Skeletal muscle satellite cell (primary cell): Measurements from ENCODE around the gene C19orf25.
"Not testable (repeated sequence)": the region's sequence is repeated elsewhere in the genome, so short reads cannot be mapped to it uniquely, and the experiment has no call there.

Source experiments
- H3K27me3 ChIP-seq: 2 replicates; pipeline ENCODE4 v1.7.0; 2013; ENCODE audit warnings: low read length; ENCODE audit not compliant: control insufficient read depth, insufficient read depth
- H3K36me3 ChIP-seq: 2 replicates; pipeline ENCODE4 v1.7.0; 2013; ENCODE audit warnings: mild to moderate bottlenecking, control low read depth, low read length; ENCODE audit not compliant: insufficient read depth
- H3K4me1 ChIP-seq: 2 replicates; pipeline ENCODE4 v1.7.0; 2013; ENCODE audit warnings: low read length; ENCODE audit not compliant: control insufficient read depth, insufficient read depth
- H3K4me2 ChIP-seq: 2 replicates; pipeline ENCODE4 v1.7.0; 2013; ENCODE audit warnings: mild to moderate bottlenecking, low read length
- H3K4me3 ChIP-seq: 2 replicates; pipeline ENCODE4 v1.7.0; 2013; ENCODE audit warnings: low read length
- H3K9ac ChIP-seq: 2 replicates; pipeline ENCODE4 v1.7.0; 2013; ENCODE audit warnings: mild to moderate bottlenecking, low read depth, low read length, moderate library complexity
- H3K9me3 ChIP-seq: replicated peaks from 2 replicates; pipeline ENCODE4 v1.7.0; 2013; ENCODE audit warnings: mild to moderate bottlenecking, control low read depth, low read length

C19orf25 gene

DNA sequence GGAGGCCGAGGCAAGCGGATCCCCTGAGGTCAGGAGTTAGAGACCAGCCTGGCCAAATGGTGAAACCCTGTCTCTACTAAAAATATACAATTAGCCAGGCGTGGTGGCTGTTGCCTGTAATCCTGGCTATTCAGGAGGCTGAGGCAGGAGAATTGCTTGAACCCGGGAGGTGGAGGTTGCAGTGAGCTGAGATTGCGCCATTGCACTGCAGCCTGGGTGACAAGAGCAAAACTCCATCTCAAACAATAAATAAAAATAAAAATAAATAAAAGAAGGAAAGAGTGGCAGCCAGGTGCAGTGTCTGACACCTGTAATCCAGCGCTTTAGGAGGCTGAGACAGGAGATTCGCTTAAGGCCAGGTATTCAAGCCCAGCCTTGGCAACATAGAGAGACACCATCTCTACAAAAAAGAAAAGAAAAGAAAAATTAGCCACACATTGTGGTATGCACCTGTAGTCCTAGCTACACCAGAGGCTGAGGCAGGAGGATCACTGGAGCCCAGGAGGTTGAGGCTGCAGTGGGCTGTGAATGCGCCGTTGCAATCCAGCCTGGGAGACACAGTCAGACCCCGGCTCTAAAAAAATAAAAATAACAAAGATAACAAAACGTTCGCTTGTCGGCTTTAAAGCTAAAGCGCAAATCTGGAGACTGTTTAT, 23.5 kb upstream of the C19orf25 start:
- no peak overlapping the region for H3K9ac ChIP-seq
- no peak overlapping the region for H3K4me2 ChIP-seq

GRCh38 chr19:1501200-1501595, 22.2 kb upstream of the C19orf25 start:
- Histone ChIP-seq H3K4me3 (no peak overlapping the region), H3K9ac (no peak overlapping the region), H3K36me3 (no peaks in the 10 kb centered on the region), H3K4me2 (no peak overlapping the region), H3K9me3 (no peaks in the 10 kb centered on the region), H3K4me1 (peaks cover 4% of the 10 kb centered on the region), H3K27me3 (peaks cover 51% of the 10 kb centered on the region)

More for the DNA sequence above, 23.5 kb upstream of the C19orf25 start:
- Histone ChIP-seq H3K4me1 (peaks cover 4% of the 10 kb centered on the region), H3K4me3 (no peak overlapping the region), H3K27me3 (peaks cover 38% of the 10 kb centered on the region), H3K36me3 (no peaks in the 10 kb centered on the region), H3K9me3 (no peaks in the 10 kb centered on the region)

DNA sequence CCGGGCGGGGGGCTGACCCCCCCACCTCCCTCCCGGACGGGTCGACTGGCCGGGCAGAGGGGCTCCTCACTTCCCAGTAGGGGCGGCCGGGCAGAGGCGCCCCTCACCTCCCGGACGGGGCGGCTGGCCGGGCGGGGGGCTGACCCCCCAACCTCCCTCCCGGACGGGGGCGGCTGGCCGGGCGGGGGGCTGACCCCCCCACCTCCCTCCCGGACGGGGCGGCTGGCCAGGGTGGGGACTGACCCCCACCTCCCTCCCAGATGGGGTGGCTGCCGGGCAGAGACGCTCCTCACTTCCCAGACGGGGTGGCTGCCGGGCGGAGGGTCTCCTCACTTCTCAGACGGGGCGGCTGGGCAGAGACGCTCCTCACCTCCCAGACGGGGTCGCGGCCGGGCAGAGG, 20.2 kb upstream of the C19orf25 start:
- not testable (repeated sequence) for H3K4me2 ChIP-seq, H3K4me3 ChIP-seq, H3K36me3 ChIP-seq, H3K9ac ChIP-seq, H3K4me1 ChIP-seq, H3K9me3 ChIP-seq
- peaks cover 43% of the 10 kb centered on the region for H3K27me3 ChIP-seq

DNA sequence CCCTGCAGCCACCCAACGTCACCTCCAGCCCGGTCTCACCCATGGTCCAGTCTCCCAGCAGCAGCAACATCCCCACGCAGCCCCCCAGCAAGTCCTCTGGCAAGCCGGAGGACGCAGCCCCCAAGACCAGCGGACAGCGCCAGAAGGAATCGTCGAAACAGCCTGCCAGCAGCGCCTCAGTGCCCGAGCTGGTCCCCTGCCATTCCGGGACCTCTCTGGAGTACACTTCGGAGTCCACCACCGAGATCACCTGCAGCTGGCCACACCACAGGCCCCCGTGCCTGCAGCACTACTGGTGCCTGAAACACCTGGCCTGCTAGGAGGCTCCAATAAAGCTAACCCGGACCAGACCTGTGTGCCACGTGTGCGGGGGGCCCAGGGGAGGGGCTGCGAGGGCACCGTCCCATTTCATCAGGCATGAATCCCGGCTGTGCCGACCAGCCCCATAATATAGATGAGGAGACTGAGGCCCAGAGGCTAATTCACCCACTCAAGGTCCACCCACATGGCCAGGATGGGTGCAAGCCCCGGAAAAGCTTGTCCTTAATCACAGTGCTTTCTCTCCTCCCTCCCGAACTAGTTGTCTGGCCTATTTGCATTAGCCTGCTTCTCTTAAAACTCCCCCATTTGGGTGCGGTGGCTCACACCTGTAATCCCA, 18.7 kb upstream of the C19orf25 start:
- Histone ChIP-seq H3K4me3 (no peak overlapping the region), H3K4me2 (no peak overlapping the region), H3K36me3 (no peaks in the 10 kb centered on the region), H3K27me3 (peaks cover 32% of the 10 kb centered on the region), H3K9ac (no peak overlapping the region), H3K4me1 (no peaks in the 10 kb centered on the region), H3K9me3 (no peaks in the 10 kb centered on the region)

DNA sequence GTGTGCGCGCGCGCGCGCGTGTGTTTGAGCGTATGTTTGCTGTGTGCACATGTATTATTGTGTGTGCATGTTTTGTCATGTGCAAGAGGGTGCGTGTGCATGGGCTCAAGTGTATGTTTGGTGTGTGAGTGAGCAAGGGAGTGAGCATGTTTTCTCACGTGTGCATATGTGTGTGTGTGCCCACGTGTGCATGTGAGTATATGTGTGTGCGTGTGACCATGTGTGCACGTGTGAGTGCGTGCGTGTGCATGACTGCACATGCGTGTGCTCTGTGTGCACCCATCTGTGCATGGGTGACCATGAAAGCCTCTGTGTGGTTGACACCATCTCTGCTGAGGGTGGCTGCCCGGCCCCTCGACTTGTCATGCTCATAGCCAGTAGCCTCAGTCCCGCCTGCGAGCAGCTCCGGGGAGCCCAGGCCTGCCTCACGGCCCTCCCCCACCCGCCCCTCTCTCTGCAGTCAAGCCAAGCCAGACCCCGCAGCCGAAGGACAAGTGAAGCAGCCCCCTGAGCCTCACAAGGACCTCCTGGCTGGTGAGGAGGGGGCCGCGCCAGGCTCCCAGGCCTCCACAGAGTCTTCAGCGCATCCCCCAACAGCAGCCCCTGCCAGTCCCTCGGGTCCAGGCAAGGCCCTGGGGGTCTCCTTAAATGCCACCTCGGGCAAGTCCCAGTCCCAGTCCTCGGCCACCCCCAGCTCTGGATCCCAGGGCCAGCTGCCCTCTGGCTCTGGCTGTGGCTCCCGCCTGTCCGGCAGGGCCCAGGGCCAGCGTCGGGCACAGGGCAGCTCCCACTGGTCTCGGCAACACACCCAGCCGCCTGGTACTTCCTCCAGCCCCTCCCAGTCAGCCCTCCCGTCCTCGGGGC, 17.9 kb upstream of the C19orf25 start:
- Histone ChIP-seq H3K4me3 (no peak overlapping the region), H3K4me2 (no peak overlapping the region), H3K27me3 (peaks cover 30% of the 10 kb centered on the region), H3K9ac (no peak overlapping the region), H3K9me3 (no peaks in the 10 kb centered on the region), H3K4me1 (no peaks in the 10 kb centered on the region), H3K36me3 (no peaks in the 10 kb centered on the region)

DNA sequence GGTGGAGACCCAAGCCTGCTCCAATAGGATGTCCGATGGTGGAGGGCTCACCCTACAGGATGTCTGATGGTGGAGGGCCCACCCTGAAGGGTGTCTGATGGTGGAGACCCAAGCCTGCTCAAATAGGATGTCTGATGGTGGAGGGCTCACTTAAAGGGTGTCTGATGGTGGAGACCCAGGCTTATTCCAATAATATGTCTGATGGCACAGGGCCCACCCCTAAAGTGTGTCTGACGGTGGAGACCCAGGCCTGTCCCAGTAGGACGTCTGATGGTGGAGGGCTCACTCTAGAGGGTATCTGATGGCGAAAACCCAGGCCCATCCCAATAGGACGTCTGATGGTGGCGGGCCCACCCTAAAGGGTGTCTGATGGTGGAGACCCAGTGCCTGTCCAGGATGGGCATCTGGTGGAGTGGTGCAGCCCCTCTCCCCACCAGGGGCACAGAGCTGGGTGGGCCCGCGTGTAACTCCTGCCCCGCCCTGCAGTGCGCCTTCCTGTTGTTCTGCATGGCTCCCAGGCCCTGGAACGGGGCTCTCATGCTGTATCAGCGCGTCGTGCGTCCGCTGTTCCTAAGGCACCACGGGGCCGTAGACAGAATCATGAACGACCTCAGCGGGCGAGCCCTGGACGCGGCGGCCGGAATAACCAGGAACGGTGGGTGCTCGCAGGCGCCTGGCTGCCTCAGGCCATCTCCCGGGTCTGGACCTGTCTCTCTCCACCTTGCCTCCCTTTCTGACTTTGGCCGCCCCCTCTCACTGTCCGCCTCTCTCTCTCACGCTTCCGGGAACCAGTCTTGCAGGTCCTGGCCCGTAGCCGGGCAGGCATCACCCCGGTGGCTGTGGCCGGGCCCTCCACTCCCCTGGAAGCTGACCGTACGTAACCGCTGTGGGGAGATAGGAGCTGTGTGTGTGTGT, 17.0 kb upstream of the C19orf25 start:
- peaks cover 7% of the 10 kb centered on the region for H3K4me1 ChIP-seq
- no peak overlapping the region for H3K9ac ChIP-seq
- H3K36me3 ChIP-seq: no peaks in the 10 kb centered on the region
- no peak overlapping the region for H3K4me3 ChIP-seq
- H3K27me3 ChIP-seq: peaks cover 35% of the 10 kb centered on the region
- H3K4me2 ChIP-seq: no peak overlapping the region
- H3K9me3 ChIP-seq: no peaks in the 10 kb centered on the region

- no peaks in the 10 kb centered on the region for H3K36me3 ChIP-seq
- no peak overlapping the region for H3K4me3 ChIP-seq
- H3K9me3 ChIP-seq: no peaks in the 10 kb centered on the region
- peaks cover 34% of the 10 kb centered on the region for H3K27me3 ChIP-seq
- H3K4me2 ChIP-seq: no peak overlapping the region
- H3K4me1 ChIP-seq: peaks cover 8% of the 10 kb centered on the region
- no peak overlapping the region for H3K9ac ChIP-seq
Measured at GRCh38 chr19:1495051-1495798, 16.2 kb upstream of the C19orf25 start.

GRCh38 chr19:1494115-1494815, 15.2 kb upstream of the C19orf25 start:
- H3K4me2 ChIP-seq: no peak overlapping the region
- H3K36me3 ChIP-seq: no peaks in the 10 kb centered on the region
- no peaks in the 10 kb centered on the region for H3K9me3 ChIP-seq
- peaks cover 34% of the 10 kb centered on the region for H3K27me3 ChIP-seq
- no peak overlapping the region for H3K9ac ChIP-seq
- peaks cover 15% of the 10 kb centered on the region for H3K4me1 ChIP-seq
- H3K4me3 ChIP-seq: no peak overlapping the region

- H3K4me1 ChIP-seq: peaks cover 15% of the 10 kb centered on the region
- peaks cover 28% of the 10 kb centered on the region for H3K27me3 ChIP-seq
- H3K36me3 ChIP-seq: no peaks in the 10 kb centered on the region
- no peak overlapping the region for H3K4me2 ChIP-seq
- no peak overlapping the region for H3K9ac ChIP-seq
- H3K4me3 ChIP-seq: no peak overlapping the region
- H3K9me3 ChIP-seq: no peaks in the 10 kb centered on the region
Measured at GRCh38 chr19:1492474-1493006, 13.5 kb upstream of the C19orf25 start.

- H3K9me3 ChIP-seq: no peaks in the 10 kb centered on the region
- H3K9ac ChIP-seq: no peak overlapping the region
- H3K4me2 ChIP-seq: no peak overlapping the region
- peaks cover 15% of the 10 kb centered on the region for H3K4me1 ChIP-seq
- H3K27me3 ChIP-seq: peaks cover 20% of the 10 kb centered on the region
- H3K36me3 ChIP-seq: no peaks in the 10 kb centered on the region
- H3K4me3 ChIP-seq: no peak overlapping the region
Measured at GRCh38 chr19:1491849-1492170, 12.8 kb upstream of the C19orf25 start.
